Neural crest cell (in vitro differentiated cells): ENCODE results near the gene NDUFS7. TPM values are rescaled to one million over a fixed set of nuclear protein-coding genes. Genes with fewer than 3 reads are reported as not detected.

Source experiments
- DNase-seq: peaks from one replicate; pipeline ENCODE4 v3.0.0; 2021; ENCODE audit warnings: low read depth, mixed read lengths, low spot score
- H3K27ac Mint-ChIP-seq: one replicate; pipeline ENCODE4 v1.8.0; 2021; ENCODE audit warnings: mild to moderate bottlenecking, mixed read lengths; ENCODE audit not compliant: unreplicated experiment
- H3K27me3 Mint-ChIP-seq: 2 replicates; pipeline ENCODE4 v1.8.0; 2021; ENCODE audit warnings: low read depth, mild to moderate bottlenecking, mixed read lengths
- H3K36me3 Mint-ChIP-seq: 2 replicates; pipeline ENCODE4 v1.8.0; 2021; ENCODE audit warnings: low read depth, mild to moderate bottlenecking, mixed read lengths
- H3K4me1 Mint-ChIP-seq: 2 replicates; pipeline ENCODE4 v1.8.0; 2021; ENCODE audit warnings: mixed read lengths
- H3K4me3 Mint-ChIP-seq: one replicate; pipeline ENCODE4 v1.8.0; 2021; ENCODE audit warnings: mild to moderate bottlenecking, mixed read lengths
- H3K9me3 Mint-ChIP-seq: 2 replicates; pipeline ENCODE4 v1.8.0; 2021; ENCODE audit warnings: mixed read lengths
- total RNA-seq: library from RNA; stranded (reverse); gene quantifications from 2 replicates; pipeline ENCODE4 v1.2.1, GENCODE V29; 2021
- TF ChIP-seq, protein P1 (sequence below): fragments of 200-600 bp; sonication (generic); conservative IDR thresholded peaks from 2 replicates; pipeline ENCODE4 v1.5.0; 2021; ENCODE audit warnings: antibody characterized with exemption, mild to moderate bottlenecking

NDUFS7 gene
- total RNA-seq, 1 donor from 2014 or later: 89.7 TPM

DNA sequence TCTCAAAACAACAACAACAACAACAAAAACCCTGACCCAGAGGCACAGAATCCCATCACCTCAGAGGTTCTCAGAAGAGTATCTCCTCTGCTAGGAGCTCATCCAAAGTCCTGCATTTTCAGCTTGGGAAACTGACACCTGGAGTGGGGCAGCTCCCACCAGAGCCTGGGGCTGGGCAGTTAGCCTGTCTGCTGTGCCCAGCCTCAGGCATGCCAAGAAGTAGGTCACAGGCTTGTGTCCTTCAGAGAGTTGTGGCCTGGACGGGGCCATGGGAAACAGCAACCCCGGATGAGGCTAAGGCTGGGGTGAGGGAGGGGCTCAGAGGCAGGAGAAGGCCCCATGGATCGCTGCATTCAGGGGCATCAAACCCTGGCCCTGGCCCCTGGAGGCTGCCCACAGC, 2.1 kb downstream of the NDUFS7 start:
- Mint-ChIP-seq H3K4me3 (no peak overlapping the region), H3K36me3 (peaks cover 15% of the 10 kb centered on the region), H3K4me1 (peaks cover 22% of the 10 kb centered on the region), H3K27ac (no peak overlapping the region), H3K27me3 (peaks cover 17% of the 10 kb centered on the region), H3K9me3 (peaks cover 2% of the 10 kb centered on the region)
- TF ChIP-seq, protein P1, sequence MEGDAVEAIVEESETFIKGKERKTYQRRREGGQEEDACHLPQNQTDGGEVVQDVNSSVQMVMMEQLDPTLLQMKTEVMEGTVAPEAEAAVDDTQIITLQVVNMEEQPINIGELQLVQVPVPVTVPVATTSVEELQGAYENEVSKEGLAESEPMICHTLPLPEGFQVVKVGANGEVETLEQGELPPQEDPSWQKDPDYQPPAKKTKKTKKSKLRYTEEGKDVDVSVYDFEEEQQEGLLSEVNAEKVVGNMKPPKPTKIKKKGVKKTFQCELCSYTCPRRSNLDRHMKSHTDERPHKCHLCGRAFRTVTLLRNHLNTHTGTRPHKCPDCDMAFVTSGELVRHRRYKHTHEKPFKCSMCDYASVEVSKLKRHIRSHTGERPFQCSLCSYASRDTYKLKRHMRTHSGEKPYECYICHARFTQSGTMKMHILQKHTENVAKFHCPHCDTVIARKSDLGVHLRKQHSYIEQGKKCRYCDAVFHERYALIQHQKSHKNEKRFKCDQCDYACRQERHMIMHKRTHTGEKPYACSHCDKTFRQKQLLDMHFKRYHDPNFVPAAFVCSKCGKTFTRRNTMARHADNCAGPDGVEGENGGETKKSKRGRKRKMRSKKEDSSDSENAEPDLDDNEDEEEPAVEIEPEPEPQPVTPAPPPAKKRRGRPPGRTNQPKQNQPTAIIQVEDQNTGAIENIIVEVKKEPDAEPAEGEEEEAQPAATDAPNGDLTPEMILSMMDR: no peak
- no peak for DNase-seq

DNA sequence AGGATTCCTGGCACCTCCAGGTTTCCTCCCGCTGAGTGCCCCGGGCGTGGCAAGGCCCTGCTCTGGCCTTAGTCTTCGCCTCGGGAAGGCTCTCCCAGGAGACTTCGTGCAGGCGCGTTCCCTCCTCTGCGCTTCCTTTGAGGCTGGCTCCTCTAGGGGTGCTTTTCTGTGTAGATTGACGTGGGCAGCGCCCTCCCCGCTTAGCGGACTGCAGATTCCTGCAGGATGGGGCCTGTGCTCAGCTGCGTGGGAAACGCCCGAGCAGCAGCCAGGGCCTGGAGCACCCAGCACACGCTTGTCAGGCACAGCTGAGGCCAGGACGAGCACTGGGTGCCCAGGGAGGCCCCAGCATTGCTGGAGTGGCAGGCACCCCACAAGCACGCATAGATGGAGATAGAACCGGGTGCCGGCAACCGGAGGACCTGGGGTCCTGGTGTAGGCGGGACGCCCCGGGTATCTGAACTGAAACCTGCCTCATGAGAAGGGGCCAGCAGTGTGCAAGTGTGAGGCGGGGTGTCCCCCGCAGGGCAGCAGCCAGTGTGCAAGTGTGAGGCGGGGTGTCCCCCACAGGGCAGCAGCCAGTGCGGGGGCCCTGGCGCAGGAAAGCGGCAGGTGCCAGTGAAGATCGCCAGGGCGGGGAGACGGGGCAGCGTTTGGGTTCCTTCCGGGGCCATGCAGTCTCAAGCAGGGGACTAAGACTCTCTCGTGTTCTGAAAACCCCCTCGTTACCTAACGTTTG, 3.4 kb downstream of the NDUFS7 start:
- H3K4me1 Mint-ChIP-seq: peaks cover 16% of the 10 kb centered on the region
- peaks cover 2% of the 10 kb centered on the region for H3K9me3 Mint-ChIP-seq
- peaks cover 11% of the 10 kb centered on the region for H3K27me3 Mint-ChIP-seq
- TF ChIP-seq, protein P1: no peak
- H3K4me3 Mint-ChIP-seq: no peak overlapping the region
- no peak overlapping the region for H3K27ac Mint-ChIP-seq
- H3K36me3 Mint-ChIP-seq: peaks cover 15% of the 10 kb centered on the region
- DNase-seq: no peak

DNA sequence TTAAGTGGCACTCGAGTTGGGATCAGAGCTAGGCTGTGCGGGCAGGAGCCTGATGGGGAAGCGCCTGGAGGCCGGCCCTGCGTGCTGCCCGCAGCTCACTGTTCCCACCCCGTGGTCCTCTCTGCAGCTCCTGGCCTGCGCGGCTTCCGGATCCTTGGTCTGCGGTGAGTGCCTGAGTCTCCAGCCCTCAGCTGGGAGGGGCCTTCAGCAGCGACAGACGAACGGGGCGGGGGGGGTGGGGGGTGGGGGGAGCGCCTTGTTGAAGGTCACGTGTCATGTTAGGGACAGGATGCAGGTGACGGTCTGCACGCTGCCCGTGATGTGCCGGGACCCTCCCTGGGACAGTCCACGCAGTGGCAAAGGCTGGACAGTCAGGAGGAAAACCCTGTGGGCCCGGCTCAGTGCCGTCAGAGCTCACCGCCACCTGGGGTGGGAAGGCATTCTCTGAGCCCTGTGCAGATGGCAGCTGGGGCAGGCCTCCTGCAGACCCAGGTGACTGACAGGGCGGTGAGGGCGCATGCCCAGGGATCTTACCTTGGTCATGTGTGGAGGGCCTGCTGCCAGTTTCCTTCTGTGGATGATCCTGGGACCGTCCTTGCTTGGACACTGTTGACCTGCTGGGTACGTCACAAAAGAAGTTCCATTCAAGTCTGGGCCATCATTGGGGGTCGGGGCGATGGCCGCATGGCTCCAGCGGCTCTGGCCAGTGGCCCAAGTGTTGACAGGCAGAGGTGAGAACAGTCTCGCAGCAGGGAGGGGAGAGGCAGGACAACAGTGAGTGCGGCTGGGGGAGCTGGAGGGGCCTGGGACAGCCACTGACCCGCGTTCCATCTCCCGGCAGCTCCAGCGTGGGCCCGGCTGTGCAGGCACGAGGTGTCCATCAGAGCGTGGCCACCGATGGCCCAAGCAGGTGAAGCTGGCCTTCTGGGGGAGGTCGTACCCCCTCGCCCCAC, 4.3 kb downstream of the NDUFS7 start:
- no peak for DNase-seq
- peak overlapping the region; percentile 43 for H3K27ac Mint-ChIP-seq
- peaks cover 13% of the 10 kb centered on the region for H3K4me1 Mint-ChIP-seq
- H3K27me3 Mint-ChIP-seq: peaks cover 7% of the 10 kb centered on the region
- H3K36me3 Mint-ChIP-seq: peaks cover 13% of the 10 kb centered on the region
- peaks cover 2% of the 10 kb centered on the region for H3K9me3 Mint-ChIP-seq
- TF ChIP-seq, protein P1: no peak
- no peak overlapping the region for H3K4me3 Mint-ChIP-seq

DNA sequence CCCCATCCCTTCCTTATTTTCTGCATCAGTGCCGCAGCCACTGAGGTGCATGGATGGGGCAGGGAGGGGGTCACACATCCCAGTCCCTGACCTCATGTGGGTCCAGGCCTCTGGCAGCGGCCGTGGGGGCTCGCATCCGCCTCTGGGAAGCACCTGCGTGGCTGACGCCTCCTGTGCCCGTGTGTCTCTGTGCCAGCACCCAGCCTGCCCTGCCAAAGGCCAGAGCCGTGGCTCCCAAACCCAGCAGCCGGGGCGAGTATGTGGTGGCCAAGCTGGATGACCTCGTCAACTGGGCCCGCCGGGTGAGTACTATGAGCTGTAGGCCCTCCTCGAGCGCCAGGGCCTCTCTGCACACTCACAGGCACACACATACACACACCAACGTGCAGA, 4.9 kb downstream of the NDUFS7 start:
- H3K27ac Mint-ChIP-seq: peak overlapping the region; percentile 57
- H3K9me3 Mint-ChIP-seq: no peaks in the 10 kb centered on the region

More for the DNA sequence above, 4.9 kb downstream of the NDUFS7 start:
- Mint-ChIP-seq H3K36me3 (peaks cover 7% of the 10 kb centered on the region), H3K27me3 (peaks cover under 1% of the 10 kb centered on the region), H3K4me1 (peaks cover 6% of the 10 kb centered on the region), H3K4me3 (peak overlapping the region; percentile 59)
- TF ChIP-seq, protein P1: no peak
- DNase-seq: no peak
